IMR-90 (cell line): ENCODE measurements around the gene AKAP8L. TPM values are rescaled to one million over a fixed set of nuclear protein-coding genes. Genes with fewer than 3 reads are reported as not detected.

Experiments used
- ATAC-seq: fragments of 200-7000 bp; cut with Tn5 transposase; 2 replicates; pipeline ENCODE4 v1.9.1; 2020; ENCODE audit warnings: low read depth, mild to moderate bottlenecking, moderate library complexity
- BruUV-seq: library from RNA; stranded (reverse); fragments of 400-500 nt; replicated peaks from 2 replicates; lab custom pipeline; 2021; lab: Mats Ljungman, UMichigan
- CTCF ChIA-PET: fragments of 300-600 bp; formaldehyde crosslinking; extraction: SDS; loops from one replicate; lab custom pipeline; 2021; ENCODE audit warnings: antibody characterized with exemption; lab: Yijun Ruan, JAX
- POLR2A ChIA-PET: fragments of 300-600 bp; sonication (Branson Sonifier 250); formaldehyde crosslinking; loops from one replicate; lab custom pipeline; 2022; ENCODE audit warnings: antibody characterized with exemption; ENCODE audit not compliant: unreplicated experiment; lab: Charles Lee
- DNase-seq: peaks from one replicate; pipeline ENCODE4 v3.0.0; 2013
- H2AFZ ChIP-seq: replicated peaks from 2 replicates; pipeline ENCODE3; 2013; ENCODE audit warnings: low read length, mild to moderate bottlenecking; ENCODE audit not compliant: poor library complexity
- H2AK5ac ChIP-seq: 2 replicates; pipeline ENCODE4 v1.6.1; 2013; ENCODE audit warnings: low read depth, low read length, inconsistent platforms
- H2AK9ac ChIP-seq: replicated peaks from 2 replicates; pipeline ENCODE3; 2013; ENCODE audit warnings: mild to moderate bottlenecking, low read depth, low read length, moderate library complexity; ENCODE audit not compliant: poor library complexity
- H2BK120ac ChIP-seq: 2 replicates; pipeline ENCODE4 v1.6.1; 2013; ENCODE audit warnings: low read depth, low read length, inconsistent platforms
- H2BK15ac ChIP-seq: 3 replicates; pipeline ENCODE4 v1.6.1; 2013; ENCODE audit warnings: low read depth, low read length, inconsistent platforms
- H2BK20ac ChIP-seq: 2 replicates; pipeline ENCODE4 v1.6.1; 2013; ENCODE audit warnings: low read depth, mild to moderate bottlenecking, inconsistent platforms, low read length, moderate library complexity
- H2BK5ac ChIP-seq: 2 replicates; pipeline ENCODE4 v1.6.1; 2013; ENCODE audit warnings: mild to moderate bottlenecking, low read depth, low read length, inconsistent platforms; ENCODE audit not compliant: poor library complexity, severe bottlenecking
- H3K14ac ChIP-seq: replicated peaks from 2 replicates; pipeline ENCODE4 v1.6.1; 2013; ENCODE audit warnings: low read depth, low read length, inconsistent platforms
- H3K18ac ChIP-seq: 2 replicates; pipeline ENCODE4 v1.6.1; 2013; ENCODE audit warnings: low read depth, low read length, control low read depth
- H3K23ac ChIP-seq: 2 replicates; pipeline ENCODE4 v1.6.1; 2013; ENCODE audit warnings: low read depth, low read length, inconsistent platforms
- H3K27ac ChIP-seq: 2 replicates; pipeline ENCODE4 v1.5.1; 2013; ENCODE audit warnings: mild to moderate bottlenecking, control low read depth, low read length; ENCODE audit not compliant: insufficient read depth
- H3K27me3 ChIP-seq: 2 replicates; pipeline ENCODE4 v1.6.1; 2013; ENCODE audit warnings: low read length; ENCODE audit not compliant: control insufficient read depth, insufficient read depth
- H3K36me3 ChIP-seq: 2 replicates; pipeline ENCODE4 v1.6.1; 2013; ENCODE audit warnings: low read length, mixed read lengths; ENCODE audit not compliant: control insufficient read depth, insufficient read depth
- H3K4ac ChIP-seq: 2 replicates; pipeline ENCODE4 v1.6.1; 2013; ENCODE audit warnings: low read depth, low read length, inconsistent platforms
- H3K4me1 ChIP-seq: 2 replicates; pipeline ENCODE4 v1.6.1; 2013; ENCODE audit warnings: low read length, mixed read lengths; ENCODE audit not compliant: control insufficient read depth, insufficient read depth
- H3K4me2 ChIP-seq: 2 replicates; pipeline ENCODE4 v1.6.1; 2013; ENCODE audit warnings: low read depth, mild to moderate bottlenecking, control low read depth, low read length, moderate library complexity
- H3K4me3 ChIP-seq: 2 replicates; pipeline ENCODE4 v1.5.1; 2013; ENCODE audit warnings: low read depth, mild to moderate bottlenecking, control low read depth, low read length, moderate library complexity; ENCODE audit not compliant: insufficient read depth
- H3K56ac ChIP-seq: 2 replicates; pipeline ENCODE4 v1.6.1; 2013; ENCODE audit warnings: low read length, inconsistent platforms; ENCODE audit not compliant: insufficient read depth; ENCODE audit errors: extremely low read depth
- H3K79me1 ChIP-seq, 2 experiments: 2 replicates each; pipeline ENCODE4 v1.6.1; 2013; ENCODE audit warnings: low read length in 2 of 2, inconsistent platforms in 1 of 2, low read depth in 1 of 2
- H3K9ac ChIP-seq: 2 replicates; pipeline ENCODE4 v1.6.1; 2013; ENCODE audit warnings: low read depth, low read length, control low read depth
- H3K9me1 ChIP-seq: 2 replicates; pipeline ENCODE4 v1.6.1; 2013; ENCODE audit warnings: low read length, inconsistent platforms; ENCODE audit not compliant: insufficient read depth
- H3K9me3 ChIP-seq: 2 replicates; pipeline ENCODE4 v1.6.1; 2013; ENCODE audit warnings: low read length; ENCODE audit not compliant: control insufficient read depth, insufficient read depth
- H4K20me1 ChIP-seq: 2 replicates; pipeline ENCODE4 v1.6.1; 2013; ENCODE audit warnings: low read length, inconsistent platforms; ENCODE audit not compliant: insufficient read depth
- H4K5ac ChIP-seq: 2 replicates; pipeline ENCODE4 v1.6.1; 2013; ENCODE audit warnings: mild to moderate bottlenecking, low read depth, low read length, control low read depth
- H4K8ac ChIP-seq, 2 experiments: 2 replicates each; pipeline ENCODE4 v1.6.1; 2013; ENCODE audit warnings: low read depth in 2 of 2, low read length in 2 of 2, control low read depth in 1 of 2, inconsistent platforms in 1 of 2
- H4K91ac ChIP-seq: 2 replicates; pipeline ENCODE4 v1.6.1; 2013; ENCODE audit warnings: low read depth, low read length, inconsistent platforms; ENCODE audit not compliant: insufficient read depth
- CEBPB ChIP-seq: IDR thresholded peaks from 2 replicates; pipeline ENCODE4 v1.6.1; 2012; ENCODE audit warnings: low read depth, low read length, improper control_type of control experiment
- FOS ChIP-seq: fragments of 150-350 bp; IDR thresholded peaks from 2 replicates; pipeline ENCODE4 v1.6.1; 2016; ENCODE audit warnings: low read depth, low read length
- MAFK ChIP-seq: IDR thresholded peaks from 2 replicates; pipeline ENCODE4 v1.6.1; 2012; ENCODE audit warnings: low read depth, low read length, improper control_type of control experiment
- MXI1 ChIP-seq: IDR thresholded peaks from 2 replicates; pipeline ENCODE4 v1.6.1; 2012; ENCODE audit warnings: low read depth, mild to moderate bottlenecking, low read length, moderate library complexity, borderline replicate concordance
- POLR2A ChIP-seq: IDR thresholded peaks from 2 replicates; pipeline ENCODE4 v1.6.1; 2012; ENCODE audit warnings: mild to moderate bottlenecking, low read depth, low read length
- RAD21 ChIP-seq: IDR thresholded peaks from 2 replicates; pipeline ENCODE4 v1.6.1; 2012; ENCODE audit warnings: low read length, improper control_type of control experiment
- RCOR1 ChIP-seq: IDR thresholded peaks from 2 replicates; pipeline ENCODE4 v1.6.1; 2012; ENCODE audit warnings: mild to moderate bottlenecking, low read length, improper control_type of control experiment; ENCODE audit not compliant: insufficient replicate concordance
- RFX5 ChIP-seq: IDR thresholded peaks from 2 replicates; pipeline ENCODE4 v1.8.0; 2012; ENCODE audit warnings: low read depth, mild to moderate bottlenecking, low read length, moderate library complexity
- SMC3 ChIP-seq: fragments of 150-350 bp; IDR thresholded peaks from 2 replicates; pipeline ENCODE4 v1.6.1; 2016; ENCODE audit warnings: low read depth, mild to moderate bottlenecking, antibody characterized with exemption, low read length, moderate library complexity
- WGBS, 2 experiments: methylation state at CpG; one replicate each; pipeline versions ENCODE4 v1.1.5 to v1.1.7; 2013; ENCODE audit warnings: missing lambda C conversion rate in 2 of 2; ENCODE audit not compliant: insufficient read length in 1 of 2; ENCODE audit errors: extremely low coverage in 2 of 2; 5-methylcytosine and 5-hydroxymethylcytosine counted together
- dilution Hi-C: fragments of 300-500 bp; cut with HindIII; formaldehyde crosslinking; loops from one replicate; pipeline ENCODE4 v1.14.3; 2018; ENCODE audit warnings: low sequenced_read_pairs; ENCODE audit not compliant: unreplicated experiment
- in situ Hi-C: fragments of 300-500 bp; cut with MboI; formaldehyde crosslinking; loops from 3 replicates; pipeline ENCODE4 v1.14.3; 2019; ENCODE audit warnings: low sequenced_read_pairs, inconsistent platforms, mixed read lengths
- intact Hi-C: fragments of 100-400 bp; cut with micrococcal nuclease; formaldehyde crosslinking; loops from 2 replicates; pipeline ENCODE4 v1.10.0; 2022
- polyA plus RNA-seq, 3 experiments: library from polyadenylated mRNA; depleted of rRNA; stranded (reverse); fragments of >200 nt; gene quantifications; 2 replicates each; pipeline ENCODE4 v1.2.3, GENCODE V29; 2012; ENCODE audit warnings: low replicate concordance in 1 of 3
- total RNA-seq: library from RNA; depleted of rRNA; stranded (reverse); fragments of >200 nt; gene quantifications from 2 replicates; pipeline ENCODE4 v1.2.3, GENCODE V29; 2012

AKAP8L gene
- total and polyA plus RNA-seq, 2 of the 4 experiments (the other 2 are of a cell fraction): 43.1 to 44.6 TPM

DNA sequence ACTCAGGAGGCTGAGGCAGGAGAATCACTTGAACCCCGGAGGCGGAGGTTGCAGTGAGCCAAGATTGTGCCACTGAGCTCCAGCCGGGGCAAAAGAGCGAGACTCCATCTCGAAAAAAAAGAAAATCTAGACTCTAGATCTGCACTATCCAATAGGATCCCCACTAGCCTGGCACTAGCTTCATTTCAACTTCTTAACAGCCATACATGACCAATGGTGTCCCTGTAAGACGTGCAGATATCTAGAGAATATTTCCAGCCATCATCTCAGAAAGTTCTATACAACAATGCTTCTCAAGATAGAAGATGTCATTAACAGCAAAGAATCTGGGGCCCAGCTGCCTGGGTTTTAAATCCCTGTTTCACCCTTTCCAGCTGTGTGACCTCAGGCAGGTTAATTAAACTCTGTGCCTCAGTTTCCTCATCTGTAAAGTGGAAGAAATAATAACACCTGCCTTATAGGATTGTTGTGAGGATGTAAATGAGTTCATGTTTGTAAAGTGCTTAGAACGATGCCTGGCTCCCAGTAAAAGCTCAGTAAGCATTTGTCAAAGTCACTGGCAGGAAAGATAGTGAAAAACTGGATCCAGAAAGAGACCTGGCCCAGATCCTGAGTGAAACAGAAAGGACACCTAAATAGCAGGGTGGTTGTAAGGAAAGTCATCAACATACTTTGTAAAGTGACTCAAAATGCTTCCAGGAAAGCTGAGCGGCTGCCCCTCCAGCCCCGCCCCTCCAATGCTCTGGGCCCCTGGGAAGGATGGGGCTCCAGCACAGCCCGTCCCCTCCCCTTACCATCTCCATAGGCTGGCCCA, 17.4 kb upstream of the AKAP8L start (continued):
- no peak for TF ChIP-seq RFX5
- no peak for TF ChIP-seq FOS
- no peak for TF ChIP-seq RAD21

- CTCF ChIA-PET: interaction anchor here (1.3 kb wide), 1 partner anchor 307 kb away, joined by 4 read pairs; no protein-coding TSS in a partner anchor
- ATAC-seq (no peak), DNase-seq (no peak)
- Histone ChIP-seq H2BK15ac (no peak overlapping the region), H3K9ac (no peak overlapping the region), H3K4ac (peak overlapping the region; percentile 59), H4K20me1 (peaks cover 32% of the 10 kb centered on the region; the same call in 1 of the 2 replicates), H3K4me2 (peak overlapping the region; percentile 67), H4K91ac (peak overlapping the region; percentile 46; the same call in 1 of the 2 replicates), H2BK120ac (peak overlapping the region; percentile 16), H2BK20ac (no peak overlapping the region), H3K36me3 (peaks cover 8% of the 10 kb centered on the region; the same call in 1 of the 2 replicates), H3K9me1 (peaks cover 12% of the 10 kb centered on the region; the same call in 1 of the 2 replicates), H3K18ac (no peak overlapping the region), H3K27me3 (no peaks in the 10 kb centered on the region), H3K27ac (peak overlapping the region; percentile 5; the same call in 1 of the 2 replicates), H3K79me1 (peaks cover 7 to 32% of the 10 kb centered on the region in 2 experiments; a peak in 3 of 4 replicates), H4K5ac (peak overlapping the region; percentile 56), H2BK5ac (peak overlapping the region; percentile 14), H3K4me3 (peak overlapping the region; percentile 1), H2AK9ac (peak overlapping the region; percentile 97), H3K23ac (peak overlapping the region; percentile 21; the same call in 1 of the 2 replicates), H3K14ac (peak overlapping the region; percentile 47), H2AK5ac (peak overlapping the region; percentile 37; the same call in 1 of the 2 replicates), H4K8ac (peak overlapping the region; percentile 87 to 90; a peak in 3 of 4 replicates), H3K56ac (no peak overlapping the region), H3K4me1 (peaks cover 32% of the 10 kb centered on the region), H3K9me3 (no peaks in the 10 kb centered on the region), H2AFZ (peak overlapping the region; percentile 97)
- POLR2A ChIA-PET: interaction anchor here (0.5 to 1.4 kb wide), 2 partner anchors 15 to 125 kb away, joined by 3 to 4 read pairs; partner anchors contain the start of gene AKAP8L
- in situ Hi-C loops: loop anchor here (25.0 kb wide), 1 partner anchor 871 kb away; the partner anchor contains the start of gene NDUFB7
- BruUV-seq: no TSS peak
- dilution Hi-C loops: no loop called here
- WGBS, 2 experiments: no CpG with 5 or more reads among the region's 8 CpGs
- intact Hi-C loops: loop anchor here (5.0 kb wide), 1 partner anchor 124 kb away; no protein-coding TSS in a partner anchor
- no peak for TF ChIP-seq SMC3
- no peak for TF ChIP-seq MAFK
- no peak for TF ChIP-seq MXI1
- no peak for TF ChIP-seq CEBPB
- TF ChIP-seq RCOR1: no peak
- no peak for TF ChIP-seq POLR2A
Measured at GRCh38 chr19:15433519-15434069, 14.8 kb upstream of the AKAP8L start.
